ENCODE results near the gene BCL6B.
A peak's percentile ranks its signal among the peaks of the same experiment; 100 is the strongest.

The BCL6B gene

DNA sequence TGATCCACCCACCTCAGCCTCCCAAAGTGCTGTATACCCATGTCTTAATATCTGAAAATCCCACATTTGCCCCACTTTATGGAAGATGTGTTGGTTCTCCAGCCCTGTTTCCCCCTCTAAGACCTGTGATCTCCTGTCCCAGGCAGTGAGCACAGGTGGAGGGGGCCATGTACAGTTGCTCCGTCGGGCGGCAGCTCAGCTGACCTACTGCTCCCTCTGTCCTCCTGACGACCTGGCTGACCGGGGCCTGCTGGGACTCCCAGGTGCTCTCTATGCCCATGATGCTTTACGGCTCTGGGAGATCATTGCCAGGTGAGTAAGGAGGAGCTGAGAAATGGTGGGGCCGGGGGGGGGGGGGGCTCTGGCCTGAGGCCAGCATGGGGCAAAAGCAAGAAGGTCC lies 17.1 kb upstream of the BCL6B start:
- Histone ChIP-seq H3K36me3 (peaks cover 54% of the 10 kb centered on the region), H3K27ac (no peak overlapping the region), H3K4me3 (no peak overlapping the region), H3K4me1 (peaks cover 13% of the 10 kb centered on the region), H3K9me3 (no peaks in the 10 kb centered on the region), H3K27me3 (no peaks in the 10 kb centered on the region), H3K4me2 (no peak overlapping the region), H3K9ac (no peak overlapping the region), H4K20me1 (peaks cover 68% of the 10 kb centered on the region)
- TF ChIP-seq Cebpa-rat (IDR thresholded peaks at IDR 0.05), result no peak

DNA sequence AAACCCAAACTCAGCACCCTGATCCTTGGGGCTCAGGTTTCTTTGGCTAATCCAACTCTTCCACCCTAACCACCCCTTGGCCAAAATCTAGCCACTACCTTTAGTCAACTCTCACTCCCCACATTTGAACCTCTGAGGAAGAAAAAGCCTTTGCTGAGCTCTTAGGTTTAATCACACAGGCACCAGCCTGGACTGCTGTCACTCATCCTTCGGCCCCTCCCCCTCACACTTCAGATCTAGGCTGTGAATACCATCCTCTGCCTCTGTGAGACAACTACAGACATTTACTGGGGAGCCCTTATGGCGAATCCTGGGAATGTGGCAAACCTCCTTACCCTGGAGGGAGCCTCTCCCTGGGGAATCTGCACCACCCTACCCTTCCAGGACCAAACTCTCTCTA lies 15.7 kb upstream of the BCL6B start:
- Histone ChIP-seq H4K20me1 (peaks cover 65% of the 10 kb centered on the region), H3K4me3 (no peak overlapping the region), H3K27ac (no peak overlapping the region), H3K9me3 (no peaks in the 10 kb centered on the region), H3K36me3 (peaks cover 40% of the 10 kb centered on the region), H3K9ac (no peak overlapping the region), H3K4me2 (no peak overlapping the region), H3K27me3 (no peaks in the 10 kb centered on the region), H3K4me1 (peaks cover 25% of the 10 kb centered on the region)
- TF ChIP-seq Cebpa-rat (IDR thresholded peaks at IDR 0.05), result no peak

DNA sequence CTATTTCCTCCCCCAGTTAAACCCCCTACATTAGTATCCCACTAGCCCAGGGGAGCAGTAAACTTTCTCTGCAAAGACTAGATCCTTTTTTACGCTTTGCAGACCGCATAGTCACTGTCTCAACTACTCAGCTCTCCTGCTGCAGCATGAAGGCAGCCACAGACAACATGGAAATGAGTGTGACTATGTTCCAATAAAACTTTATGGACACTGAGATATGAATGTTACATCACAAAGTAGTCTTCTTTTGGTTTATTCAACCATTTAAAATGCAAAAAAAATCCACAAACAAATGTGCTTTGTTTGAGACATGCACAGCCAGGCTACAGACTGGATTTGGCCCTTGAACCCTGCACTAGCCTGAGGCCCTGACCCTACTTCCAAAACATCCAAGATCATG lies 12.3 kb upstream of the BCL6B start:
- no peaks in the 10 kb centered on the region for H3K27me3 ChIP-seq
- peak overlapping the region; percentile 92 for H3K4me2 ChIP-seq
- peaks cover 38% of the 10 kb centered on the region for H4K20me1 ChIP-seq
- no peak overlapping the region for H3K4me3 ChIP-seq
- H3K4me1 ChIP-seq, result peaks cover 39% of the 10 kb centered on the region
- H3K27ac ChIP-seq, result no peak overlapping the region
- H3K9ac ChIP-seq, result peak overlapping the region; percentile 99; the same call in 1 of the 2 replicates
- peaks cover 24% of the 10 kb centered on the region for H3K36me3 ChIP-seq
- no peaks in the 10 kb centered on the region for H3K9me3 ChIP-seq
- no peak for TF ChIP-seq Cebpa-rat (IDR thresholded peaks at IDR 0.05)

DNA sequence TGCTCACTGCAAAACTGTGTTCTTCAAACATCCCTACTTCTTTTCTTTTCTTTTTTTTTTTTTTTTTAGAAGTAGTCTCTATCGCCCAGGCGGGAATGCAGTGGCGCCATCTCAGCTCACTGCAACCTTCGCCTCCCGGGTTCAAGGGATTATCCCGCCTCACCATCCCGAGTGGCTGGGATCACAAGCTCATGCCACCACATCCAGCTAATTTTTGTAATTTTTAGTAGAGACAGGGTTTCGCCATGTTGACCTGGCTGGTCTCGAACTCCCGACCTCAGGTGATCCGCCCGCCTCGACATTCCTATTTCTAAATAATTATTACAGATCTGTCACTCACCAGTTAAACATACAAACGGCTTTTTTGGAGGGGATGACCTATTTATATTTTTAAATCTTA lies 11.4 kb upstream of the BCL6B start:
- peak overlapping the region; percentile 100; the same call in 1 of the 2 replicates for H3K27ac ChIP-seq
- TF ChIP-seq Cebpa-rat (IDR thresholded peaks at IDR 0.05), result no peak
- H3K9ac ChIP-seq, result peak overlapping the region; percentile 99

DNA sequence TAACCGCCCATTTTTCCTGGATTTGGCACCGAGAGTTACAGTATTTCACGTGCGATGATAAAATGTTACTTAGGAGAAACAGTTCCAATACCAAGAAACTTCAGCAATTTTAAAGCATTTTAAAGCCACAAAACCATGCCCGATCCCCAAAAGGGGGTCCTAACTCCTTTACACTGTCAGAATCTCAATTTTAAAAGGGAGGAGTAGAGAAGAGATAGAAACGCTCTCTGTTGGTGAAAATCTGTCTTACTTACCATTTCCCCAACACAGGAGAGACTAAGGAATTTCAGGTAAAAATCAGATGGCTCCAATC lies 11.0 kb upstream of the BCL6B start:
- Histone ChIP-seq H3K27ac (peak overlapping the region; percentile 100), H3K9me3 (no peaks in the 10 kb centered on the region), H3K4me2 (peak overlapping the region; percentile 92), H3K4me3 (peak overlapping the region; percentile 95), H3K9ac (peak overlapping the region; percentile 99), H4K20me1 (peaks cover 27% of the 10 kb centered on the region), H3K36me3 (peaks cover 22% of the 10 kb centered on the region), H3K27me3 (no peaks in the 10 kb centered on the region), H3K4me1 (peaks cover 53% of the 10 kb centered on the region)
- TF ChIP-seq Cebpa-rat (IDR thresholded peaks at IDR 0.05), result no peak

More for the DNA sequence above, 11.4 kb upstream of the BCL6B start:
- H3K4me2 ChIP-seq, result peak overlapping the region; percentile 92
- peaks cover 32% of the 10 kb centered on the region for H4K20me1 ChIP-seq
- no peaks in the 10 kb centered on the region for H3K9me3 ChIP-seq
- H3K36me3 ChIP-seq, result peaks cover 21% of the 10 kb centered on the region
- peaks cover 48% of the 10 kb centered on the region for H3K4me1 ChIP-seq
- peak overlapping the region; percentile 95 for H3K4me3 ChIP-seq
- no peaks in the 10 kb centered on the region for H3K27me3 ChIP-seq

DNA sequence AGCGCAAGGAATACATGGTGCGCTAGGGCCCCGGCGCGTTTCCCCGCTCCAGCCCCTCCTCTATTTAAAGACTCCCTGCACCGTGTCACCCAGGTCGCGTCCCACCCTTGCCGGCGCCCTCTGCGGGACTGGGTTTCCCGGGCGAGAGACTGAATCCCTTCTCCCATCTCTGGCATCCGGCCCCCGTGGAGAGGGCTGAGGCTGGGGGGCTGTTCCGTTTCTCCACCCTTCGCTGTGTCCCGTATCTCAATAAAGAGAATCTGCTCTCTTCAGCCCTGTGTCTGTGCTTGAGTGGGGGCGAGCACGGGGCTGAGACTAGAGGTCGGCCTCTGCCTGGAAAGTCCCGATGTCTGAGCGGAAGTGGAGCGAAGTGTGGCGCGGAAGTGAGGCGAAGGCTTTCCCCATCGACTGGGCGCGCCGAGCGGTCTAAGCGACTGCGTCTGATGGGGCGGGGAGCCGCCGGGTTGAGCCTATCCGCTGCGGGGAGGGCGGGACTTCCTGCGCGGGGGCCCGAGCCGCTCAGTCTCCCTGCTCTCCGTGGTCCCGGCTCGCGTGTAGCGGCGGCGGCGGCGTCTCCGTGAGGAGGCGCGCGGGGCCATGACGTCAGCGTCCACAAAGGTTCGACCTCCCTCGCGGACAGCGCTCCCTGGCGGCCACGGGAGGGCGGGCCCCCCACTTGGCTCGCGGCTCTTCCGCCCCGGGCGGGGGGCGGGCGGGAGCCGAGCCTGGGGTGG lies 8.4 kb upstream of the BCL6B start:
- Histone ChIP-seq H3K27ac (peak overlapping the region; percentile 100), H4K20me1 (peaks cover 9% of the 10 kb centered on the region), H3K4me1 (peaks cover 76% of the 10 kb centered on the region), H3K4me2 (peak overlapping the region; percentile 92), H3K36me3 (peaks cover 15% of the 10 kb centered on the region), H3K9me3 (no peaks in the 10 kb centered on the region), H3K9ac (peak overlapping the region; percentile 99), H3K4me3 (peak overlapping the region; percentile 95), H3K27me3 (no peaks in the 10 kb centered on the region)
- no peak for TF ChIP-seq Cebpa-rat (IDR thresholded peaks at IDR 0.05)

DNA sequence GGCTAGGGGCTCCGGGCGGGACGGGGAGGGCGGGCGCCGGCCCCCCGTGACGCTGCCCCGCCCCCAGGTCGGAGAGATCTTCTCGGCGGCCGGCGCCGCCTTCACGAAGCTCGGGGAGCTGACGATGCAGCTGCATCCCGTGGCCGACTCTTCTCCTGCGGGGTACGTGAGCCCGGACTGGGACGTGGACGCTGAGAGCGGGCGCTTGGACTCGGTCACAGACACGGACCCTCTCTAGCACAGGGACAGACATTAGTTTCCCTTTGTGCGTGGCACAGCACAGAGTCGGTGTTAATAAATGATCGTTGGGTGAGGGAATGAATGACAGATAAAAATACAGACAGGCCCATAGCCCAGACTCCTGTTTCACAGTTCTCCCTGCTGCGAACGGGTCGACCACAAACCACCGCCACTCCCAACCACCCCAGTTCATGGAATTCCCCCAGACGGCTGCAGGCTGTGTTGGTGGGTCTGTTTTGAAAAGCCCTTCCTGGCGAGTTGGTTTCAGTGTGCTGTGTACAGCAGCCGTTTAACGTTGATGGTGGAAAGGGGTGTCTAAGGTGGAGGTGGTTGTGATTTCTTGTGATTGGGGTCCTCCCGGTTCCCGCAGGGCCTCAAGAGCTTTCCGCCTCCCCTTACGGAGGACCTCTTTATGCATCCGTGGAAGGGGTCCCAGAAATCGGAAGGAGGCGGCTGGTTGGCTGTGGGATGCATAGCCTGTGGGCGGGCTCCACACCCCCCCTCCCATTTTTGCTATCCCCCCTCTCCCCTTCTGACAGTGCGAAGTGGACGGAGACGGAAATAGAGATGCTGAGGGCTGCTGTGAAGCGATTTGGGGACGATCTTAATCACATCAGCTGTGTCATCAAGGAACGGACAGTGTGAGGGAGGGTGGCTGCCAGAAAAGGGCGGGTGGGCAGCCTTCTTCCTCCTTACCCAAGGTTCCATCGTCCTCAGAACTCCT lies 7.6 kb upstream of the BCL6B start:
- peak overlapping the region; percentile 95 for H3K4me3 ChIP-seq
- no peak for TF ChIP-seq Cebpa-rat (IDR thresholded peaks at IDR 0.05)
- H3K9ac ChIP-seq, result peak overlapping the region; percentile 99
- H4K20me1 ChIP-seq, result peaks cover under 1% of the 10 kb centered on the region; the same call in 1 of the 2 replicates
- 0 out of 2 replicates have a peak, but pooled peaks cover 8% of the 10 kb centered on the region for H3K36me3 ChIP-seq
- peak overlapping the region; percentile 100 for H3K27ac ChIP-seq
- peak overlapping the region; percentile 92 for H3K4me2 ChIP-seq
- no peaks in the 10 kb centered on the region for H3K9me3 ChIP-seq
- peaks cover 75% of the 10 kb centered on the region for H3K4me1 ChIP-seq
- no peaks in the 10 kb centered on the region for H3K27me3 ChIP-seq

DNA sequence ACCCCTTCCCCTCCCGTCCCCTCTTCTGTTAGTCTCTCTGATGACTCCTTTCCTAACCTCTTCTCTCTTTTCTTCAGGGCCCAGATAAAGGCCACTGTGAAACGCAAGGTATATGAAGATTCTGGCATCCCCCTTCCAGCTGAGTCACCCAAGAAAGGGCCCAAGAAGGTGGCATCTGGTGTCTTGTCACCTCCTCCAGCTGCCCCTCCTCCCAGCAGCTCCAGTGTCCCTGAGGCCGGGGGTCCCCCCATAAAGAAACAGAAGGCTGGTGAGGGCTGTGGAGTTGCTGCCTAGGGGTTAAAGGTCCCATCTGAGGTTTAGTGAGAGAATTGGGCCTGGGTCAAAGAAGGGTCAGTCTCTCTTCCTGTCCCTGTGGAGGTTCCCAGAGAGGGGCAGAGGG lies 6.4 kb upstream of the BCL6B start:
- peaks cover 71% of the 10 kb centered on the region for H3K4me1 ChIP-seq
- peaks cover 4% of the 10 kb centered on the region; the same call in 1 of the 2 replicates for H3K27me3 ChIP-seq
- TF ChIP-seq Cebpa-rat (IDR thresholded peaks at IDR 0.05), result no peak
- H3K9ac ChIP-seq, result peak overlapping the region; percentile 99; the same call in 1 of the 2 replicates
- no peaks in the 10 kb centered on the region; the same call in 1 of the 2 replicates for H4K20me1 ChIP-seq
- H3K4me3 ChIP-seq, result no peak overlapping the region
- H3K27ac ChIP-seq, result peak overlapping the region; percentile 100; the same call in 1 of the 2 replicates
- no peaks in the 10 kb centered on the region for H3K9me3 ChIP-seq
- H3K4me2 ChIP-seq, result peak overlapping the region; percentile 92
- H3K36me3 ChIP-seq, result 0 out of 2 replicates have a peak, but pooled peaks cover 8% of the 10 kb centered on the region

DNA sequence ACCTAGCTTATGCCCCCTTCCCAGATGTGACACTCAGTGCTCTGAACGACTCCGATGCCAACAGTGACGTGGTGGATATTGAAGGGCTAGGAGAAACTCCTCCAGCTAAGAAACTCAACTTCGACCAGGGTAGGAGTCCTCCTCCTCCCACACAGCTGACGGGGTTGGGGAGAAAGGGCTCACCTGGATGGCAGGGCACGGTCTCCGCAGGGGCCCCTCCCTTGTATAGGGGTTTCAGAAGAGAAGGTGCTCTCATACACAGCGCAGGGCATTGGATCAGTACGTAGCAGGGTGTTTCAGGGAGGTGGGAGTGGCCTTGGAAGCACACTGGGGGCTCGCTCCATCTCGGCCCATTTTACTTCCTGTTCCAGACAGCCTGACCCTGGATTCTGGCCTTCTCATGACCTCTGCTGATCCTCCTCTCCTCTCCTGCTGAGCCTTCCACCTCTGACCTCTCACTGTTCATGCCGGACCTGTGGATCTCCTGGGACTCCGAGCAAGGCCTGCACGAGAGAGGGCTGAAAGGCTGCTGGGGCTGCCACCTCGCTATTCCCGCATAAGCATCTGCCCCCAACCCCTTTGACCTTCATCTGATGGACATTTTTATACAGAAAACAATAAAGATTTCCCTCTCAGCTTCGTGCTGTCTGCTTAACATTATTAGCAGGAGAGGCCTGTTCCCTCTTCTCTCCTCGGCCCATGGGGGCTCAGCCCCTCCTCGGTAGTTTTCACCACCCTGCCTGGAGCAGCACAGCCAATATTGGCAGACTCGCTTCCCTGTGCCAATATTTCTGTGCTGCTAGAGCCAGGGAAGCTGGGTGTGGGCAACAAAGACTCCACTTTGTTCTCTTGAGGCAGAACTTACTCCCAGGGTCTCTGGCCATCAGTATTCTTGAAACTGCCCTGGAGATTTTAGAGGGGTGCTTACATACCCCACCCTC lies 5.7 kb upstream of the BCL6B start:
- peak overlapping the region; percentile 92 for H3K4me2 ChIP-seq
- no peaks in the 10 kb centered on the region for H4K20me1 ChIP-seq
- peaks cover 73% of the 10 kb centered on the region for H3K4me1 ChIP-seq
- no peaks in the 10 kb centered on the region for H3K9me3 ChIP-seq
- H3K36me3 ChIP-seq, result 0 out of 2 replicates have a peak, but pooled peaks cover 8% of the 10 kb centered on the region
- peaks cover 11% of the 10 kb centered on the region for H3K27me3 ChIP-seq
- no peak overlapping the region for H3K4me3 ChIP-seq
- peak overlapping the region; percentile 65 for H3K27ac ChIP-seq
- no peak for TF ChIP-seq Cebpa-rat (IDR thresholded peaks at IDR 0.05)
- peak overlapping the region; percentile 15; the same call in 1 of the 2 replicates for H3K9ac ChIP-seq

Data from BLaER1 (cell line).